ENCODE data around the gene LDLRAD1.
A peak's percentile ranks its signal among the peaks of the same experiment; 100 is the strongest.
"Not testable (repeated sequence)": the region's sequence is repeated elsewhere in the genome, so short reads cannot be mapped to it uniquely, and the experiment has no call there.

LDLRAD1 gene

GRCh38 chr1:53994516-53994915 lies 23.5 kb downstream of the LDLRAD1 start:
- CTCF ChIA-PET; H3K27ac ChIP-seq (ENCODE audit: extremely low read depth, low read depth, low read length); H3K4me3 ChIP-seq (ENCODE audit: low read depth, low read length); POLR2A ChIA-PET; H3K4me1 ChIP-seq (ENCODE audit: control insufficient read depth, insufficient read depth, low read length); H3K9me3 ChIP-seq (ENCODE audit: control insufficient read depth, insufficient read depth, low read depth, low read length); H3K36me3 ChIP-seq (ENCODE audit: control insufficient read depth in 2 of 2, insufficient read depth in 1 of 2, low read length in 2 of 2): not testable (repeated sequence)
- TF ChIP-seq GFI1B (tag by site-specific recombination; IDR thresholded peaks at IDR 0.05) (0 out of 2 replicates have a peak, but pooled peaks have one; percentile 42), ZBTB21 (tag by site-specific recombination; IDR thresholded peaks at IDR 0.05) (peak; percentile 48; the same call in 1 of the 2 replicates), ZNF654 (tag by site-specific recombination; IDR thresholded peaks at IDR 0.05; ENCODE audit: low read depth) (peak; percentile 44), ZNF394 (tag by site-specific recombination; IDR thresholded peaks at IDR 0.05; ENCODE audit: borderline replicate concordance) (peak; percentile 98), ZNF560 (tag by site-specific recombination; IDR thresholded peaks at IDR 0.05; ENCODE audit: borderline replicate concordance) (peak; percentile 82), ZNF664 (tag by site-specific recombination; IDR thresholded peaks at IDR 0.05) (peak; percentile 83), ZNF19 (tag by site-specific recombination; IDR thresholded peaks at IDR 0.05; ENCODE audit: low read depth) (0 out of 2 replicates have a peak, but pooled peaks have one; percentile 47), ZNF558 (tag by site-specific recombination; IDR thresholded peaks at IDR 0.05) (peak; percentile 92), ZNF510 (tag by site-specific recombination; IDR thresholded peaks at IDR 0.05; ENCODE audit: insufficient replicate concordance) (peak; percentile 95), ZFP3 (tag by site-specific recombination; IDR thresholded peaks at IDR 0.05; ENCODE audit: low read depth) (0 out of 2 replicates have a peak, but pooled peaks have one; percentile 42), ZFP37 (tag by site-specific recombination; IDR thresholded peaks at IDR 0.05) (peak; percentile 81), ZNF629 (tag by site-specific recombination; IDR thresholded peaks at IDR 0.05) (peak; percentile 70), ZNF501 (tag by site-specific recombination; IDR thresholded peaks at IDR 0.05) (peak; percentile 63; the same call in 1 of the 2 replicates), ZNF518A (tag by site-specific recombination; conservative IDR thresholded peaks at IDR 0.05; ENCODE audit: low read depth) (peak; percentile 98), ZBTB8A (tag by site-specific recombination; IDR thresholded peaks at IDR 0.05) (peak; percentile 86), ZNF266 (tag by site-specific recombination; IDR thresholded peaks at IDR 0.05; ENCODE audit: low read depth) (peak; percentile 93), OVOL3 (tag by site-specific recombination; IDR thresholded peaks at IDR 0.05) (peak; percentile 69; the same call in 1 of the 2 replicates), AEBP2 (tag by site-specific recombination; IDR thresholded peaks at IDR 0.05; ENCODE audit: borderline replicate concordance) (peak; percentile 90; the same call in 1 of the 2 replicates), ZNF623 (tag by site-specific recombination; IDR thresholded peaks at IDR 0.05) (peak; percentile 87), ZNF530 (tag by site-specific recombination; IDR thresholded peaks at IDR 0.05; ENCODE audit: low read depth) (peak; percentile 70; the same call in 1 of the 2 replicates), RBAK (tag by site-specific recombination; IDR thresholded peaks at IDR 0.05) (0 out of 2 replicates have a peak, but pooled peaks have one; percentile 43), ZNF223 (tag by site-specific recombination; IDR thresholded peaks at IDR 0.05) (0 out of 2 replicates have a peak, but pooled peaks have one; percentile 66), ZNF121 (tag by site-specific recombination; IDR thresholded peaks at IDR 0.05) (0 out of 2 replicates have a peak, but pooled peaks have one; percentile 46), ZNF791 (tag by site-specific recombination; IDR thresholded peaks at IDR 0.05) (0 out of 2 replicates have a peak, but pooled peaks have one; percentile 70), KLF7 (tag by site-specific recombination; IDR thresholded peaks at IDR 0.05; ENCODE audit: borderline replicate concordance) (0 out of 2 replicates have a peak, but pooled peaks have one; percentile 23), SP3 (tag by site-specific recombination; IDR thresholded peaks at IDR 0.05) (peak; percentile 43; the same call in 1 of the 2 replicates), ZNF140 (tag by site-specific recombination; IDR thresholded peaks at IDR 0.05) (peak; percentile 97), ZNF555 (tag by site-specific recombination; conservative IDR thresholded peaks at IDR 0.05) (peak; percentile 99), ZNF639 (tag by site-specific recombination; IDR thresholded peaks at IDR 0.05) (peak; percentile 62; the same call in 1 of the 2 replicates)

All from HEK293 (cell line).